HG02763 (cell line): ENCODE data around the gene ABHD17C.

Experiments
- ATAC-seq: cut with Tn5 transposase; IDR thresholded peaks from one replicate; pipeline ENCODE4 v1.9.1; 2021; ENCODE audit warnings: mild to moderate bottlenecking, moderate library complexity; ENCODE audit not compliant: unreplicated experiment

The ABHD17C gene

GRCh38 chr15:80727596-80727995 is 32.5 kb downstream of the ABHD17C start:
- ATAC-seq: no peak

GRCh38 chr15:80730387-80730786 is 35.3 kb downstream of the ABHD17C start:
- no peak for ATAC-seq

GRCh38 chr15:80730926-80731325 is 35.8 kb downstream of the ABHD17C start:
- ATAC-seq: no peak

- no peak for ATAC-seq
Observed at GRCh38 chr15:80732167-80732566, 37.1 kb downstream of the ABHD17C start.

- ATAC-seq: no peak
Observed at GRCh38 chr15:80732818-80733217, 37.7 kb downstream of the ABHD17C start.

GRCh38 chr15:80733460-80733859 is 38.4 kb downstream of the ABHD17C start:
- no peak for ATAC-seq

- no peak for ATAC-seq
Observed at GRCh38 chr15:80735344-80735743, 40.2 kb downstream of the ABHD17C start.

GRCh38 chr15:80736560-80736959 is 41.5 kb downstream of the ABHD17C start:
- ATAC-seq: no peak

GRCh38 chr15:80739919-80740318 is 44.8 kb downstream of the ABHD17C start:
- ATAC-seq: no peak

GRCh38 chr15:80742081-80742480 is 47.0 kb downstream of the ABHD17C start:
- ATAC-seq: no peak

- no peak for ATAC-seq
Observed at GRCh38 chr15:80743189-80743833, 48.2 kb downstream of the ABHD17C start.

- ATAC-seq: no peak
Observed at GRCh38 chr15:80744415-80744814, 49.3 kb downstream of the ABHD17C start.

GRCh38 chr15:80744826-80745225 is 49.7 kb downstream of the ABHD17C start:
- ATAC-seq: no peak

- no peak for ATAC-seq
Observed at GRCh38 chr15:80745888-80746287, 50.8 kb downstream of the ABHD17C start.

GRCh38 chr15:80747317-80748053 is 52.4 kb downstream of the ABHD17C start:
- no peak for ATAC-seq

- ATAC-seq: no peak
Observed at GRCh38 chr15:80749589-80749988, 54.5 kb downstream of the ABHD17C start.

- no peak for ATAC-seq
Observed at GRCh38 chr15:80750575-80750974, 55.5 kb downstream of the ABHD17C start.

- no peak for ATAC-seq
Observed at GRCh38 chr15:80752204-80752603, 57.1 kb downstream of the ABHD17C start.

GRCh38 chr15:80753161-80753560 is 58.1 kb downstream of the ABHD17C start:
- ATAC-seq: no peak

- ATAC-seq: no peak
Observed at GRCh38 chr15:80754014-80754413, 58.9 kb downstream of the ABHD17C start.

GRCh38 chr15:80755885-80756284 is 60.8 kb downstream of the ABHD17C start:
- no peak for ATAC-seq

GRCh38 chr15:80758130-80758745 is 63.1 kb downstream of the ABHD17C start:
- no peak for ATAC-seq
